RKO (cell line): ENCODE measurements around the gene NUMB.

Source experiments
- DNase-seq: peaks from one replicate; pipeline ENCODE4 v3.0.0-alpha.2; 2016; ENCODE audit warnings: low spot score

Gene NUMB

DNA sequence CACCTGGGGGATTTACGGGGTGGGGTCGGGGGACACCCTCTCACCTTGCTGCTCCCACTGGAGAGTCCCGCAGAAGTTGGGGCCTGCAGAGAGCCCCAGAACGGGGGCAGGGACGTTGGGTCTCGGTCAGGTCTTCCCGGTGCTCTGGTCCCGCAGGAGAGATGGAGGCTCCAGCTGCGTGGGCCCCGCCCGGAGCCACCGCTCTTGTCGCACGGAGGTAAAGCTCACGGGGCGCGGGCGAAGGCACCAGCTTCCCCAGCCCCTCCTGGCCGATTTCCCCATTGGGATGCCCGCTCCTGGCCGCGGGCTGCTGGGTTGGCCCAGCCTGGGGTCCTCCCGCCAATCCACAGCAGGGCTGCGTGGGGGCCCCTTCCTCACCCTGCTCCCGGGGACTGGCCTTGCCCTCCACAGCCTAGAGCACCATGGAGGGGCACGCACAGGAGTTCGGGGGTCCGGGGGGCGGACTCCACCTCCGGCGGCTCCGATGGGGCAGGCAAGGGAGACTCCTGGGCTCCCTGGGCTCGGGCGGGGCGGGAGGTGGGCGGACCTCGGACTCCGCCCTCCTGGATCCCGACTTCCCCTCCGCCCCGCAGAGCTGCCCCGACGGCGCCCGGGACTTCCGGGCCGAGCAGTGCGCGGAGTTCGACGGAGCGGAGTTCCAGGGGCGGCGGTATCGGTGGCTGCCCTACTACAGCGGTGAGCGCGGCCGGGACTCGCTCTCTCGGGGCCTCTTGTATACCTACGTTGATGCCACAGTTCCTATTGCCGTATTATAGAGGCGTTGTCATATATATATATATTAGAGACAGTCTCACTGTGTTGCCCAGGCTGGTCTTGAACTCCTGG, 212.6 kb downstream of the NUMB start:
- DNase-seq, result no peak

DNA sequence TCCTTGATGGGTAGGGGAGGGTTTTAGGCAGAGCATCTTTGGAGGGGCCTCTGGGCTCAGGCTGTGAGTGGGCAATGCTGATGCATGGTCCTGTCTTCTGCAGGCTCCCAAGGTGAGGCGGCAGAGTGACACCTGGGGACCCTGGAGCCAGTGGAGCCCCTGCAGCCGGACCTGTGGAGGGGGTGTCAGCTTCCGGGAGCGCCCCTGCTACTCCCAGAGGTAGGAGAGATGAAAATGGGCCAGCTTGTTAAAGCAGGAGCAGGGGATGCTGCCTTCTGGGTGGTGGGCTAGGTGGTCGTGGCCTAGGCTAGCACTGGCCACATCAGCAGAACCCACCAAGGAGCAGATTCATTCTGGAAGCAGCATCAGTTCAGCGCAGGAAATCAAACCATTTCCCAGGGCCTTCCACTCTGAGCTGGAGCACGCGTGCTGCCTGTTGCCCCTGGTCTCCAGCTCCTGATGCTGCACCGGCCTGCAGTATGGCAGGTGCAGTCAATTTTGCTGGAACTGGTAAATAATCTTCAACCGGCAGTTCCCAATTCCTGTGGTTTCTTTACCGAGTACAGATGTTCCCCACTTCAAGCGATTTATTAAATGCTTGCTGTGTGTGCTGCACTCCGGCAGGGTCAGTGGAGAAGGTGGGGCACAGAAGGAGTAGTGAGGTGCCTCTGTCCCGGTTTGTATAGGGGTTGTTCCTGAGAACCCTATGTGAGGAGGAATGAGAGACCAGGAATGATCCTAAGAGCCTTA, 213.6 kb downstream of the NUMB start:
- DNase-seq, result no peak

DNA sequence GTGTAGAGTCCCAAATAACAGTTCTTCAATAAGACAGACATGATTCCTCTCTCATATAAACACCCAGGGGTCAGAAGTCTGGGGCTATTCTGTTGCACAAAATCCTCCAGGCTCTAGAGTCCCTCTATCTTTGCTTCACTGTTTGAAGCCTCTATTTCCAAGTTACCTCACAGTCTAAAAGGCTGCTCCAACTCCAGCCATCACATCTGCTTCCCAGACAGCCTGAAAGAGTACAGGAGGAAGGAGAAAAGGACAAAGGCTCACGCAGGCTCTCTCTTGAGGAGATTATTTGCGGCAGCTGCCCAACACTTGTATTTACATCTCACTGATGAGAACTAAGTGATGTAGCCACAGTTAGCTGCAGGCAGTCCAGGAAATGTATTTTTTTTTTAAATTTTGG, 214.6 kb downstream of the NUMB start:
- no peak for DNase-seq

DNA sequence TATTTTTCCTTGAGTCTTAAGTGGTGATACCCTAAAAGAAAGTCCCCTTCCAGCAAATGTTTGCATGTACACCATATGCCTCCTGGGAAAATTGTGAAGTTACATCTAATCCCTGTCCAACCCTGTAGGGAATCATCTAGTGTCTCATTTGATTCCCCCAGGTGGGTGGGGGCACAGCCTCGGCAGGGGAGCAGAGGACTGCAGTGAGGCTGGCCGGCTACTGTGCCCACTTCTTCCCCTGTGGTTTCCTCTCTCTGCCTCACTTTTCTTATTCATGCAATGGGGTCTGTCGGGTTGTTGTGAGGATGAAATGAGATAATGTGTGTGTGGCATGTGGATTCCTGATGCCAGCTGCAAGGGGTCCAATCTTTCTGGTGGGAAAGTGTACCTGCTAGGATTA, 215.0 kb downstream of the NUMB start:
- no peak for DNase-seq

DNA sequence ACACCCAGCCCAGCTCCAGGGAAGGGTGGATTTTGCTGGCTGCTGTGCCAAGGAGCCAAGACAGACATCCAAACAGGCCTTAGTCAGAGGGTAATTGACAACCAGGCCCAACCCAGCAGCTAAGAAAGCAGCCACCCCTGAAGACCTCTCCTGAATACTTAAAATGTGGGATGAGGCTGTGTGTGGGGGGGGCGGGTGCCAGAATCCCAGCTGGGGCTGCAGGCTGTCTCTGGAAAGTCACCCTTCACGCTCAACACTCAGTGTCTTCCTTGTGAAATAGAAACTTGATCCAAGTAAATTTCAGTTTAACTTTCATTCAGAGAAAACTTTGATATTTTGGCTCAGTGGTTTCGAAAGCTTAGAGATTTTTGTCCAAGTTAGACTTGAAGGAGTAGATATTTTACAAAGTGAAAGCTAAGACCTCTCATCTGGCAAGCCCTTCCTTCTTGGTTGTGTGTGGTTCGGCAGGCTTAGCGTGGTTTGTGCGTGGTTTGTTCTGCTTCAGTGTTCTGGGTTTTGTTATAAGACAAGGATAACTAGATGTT, 215.9 kb downstream of the NUMB start:
- DNase-seq, result no peak

DNA sequence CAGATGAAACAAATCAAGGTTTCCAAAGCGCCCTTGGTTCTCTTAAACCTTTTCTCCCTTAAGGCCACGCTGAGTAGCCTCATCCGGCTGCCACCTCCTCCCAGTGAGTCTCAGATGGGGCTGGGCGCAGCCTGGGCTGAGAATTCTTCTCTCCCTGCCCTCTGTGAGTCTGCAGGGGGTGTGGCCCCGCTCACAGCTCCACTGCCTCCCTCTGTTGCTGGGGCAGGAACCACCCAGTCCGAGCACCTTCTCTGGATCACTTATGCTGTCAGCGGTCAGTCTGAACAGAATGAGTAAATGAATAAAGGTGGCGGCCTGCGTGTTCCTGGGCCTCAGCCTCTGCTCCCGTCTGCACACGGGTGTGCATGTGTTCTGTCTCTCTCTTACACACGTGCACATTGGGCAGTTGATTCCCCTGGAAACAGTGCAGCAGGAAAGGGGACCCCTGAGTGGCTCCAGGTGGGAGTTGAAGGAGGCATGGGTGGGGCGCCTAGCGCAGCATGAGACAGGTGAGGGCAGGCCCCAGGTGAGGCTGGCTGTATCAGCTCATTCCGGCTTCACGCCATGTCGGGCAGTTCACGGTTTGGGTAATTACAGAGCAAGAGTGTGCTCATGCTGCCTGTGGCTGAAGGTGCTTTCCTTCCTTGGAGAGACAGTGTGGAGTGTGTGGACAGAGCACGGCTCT, 216.7 kb downstream of the NUMB start:
- no peak for DNase-seq

DNA sequence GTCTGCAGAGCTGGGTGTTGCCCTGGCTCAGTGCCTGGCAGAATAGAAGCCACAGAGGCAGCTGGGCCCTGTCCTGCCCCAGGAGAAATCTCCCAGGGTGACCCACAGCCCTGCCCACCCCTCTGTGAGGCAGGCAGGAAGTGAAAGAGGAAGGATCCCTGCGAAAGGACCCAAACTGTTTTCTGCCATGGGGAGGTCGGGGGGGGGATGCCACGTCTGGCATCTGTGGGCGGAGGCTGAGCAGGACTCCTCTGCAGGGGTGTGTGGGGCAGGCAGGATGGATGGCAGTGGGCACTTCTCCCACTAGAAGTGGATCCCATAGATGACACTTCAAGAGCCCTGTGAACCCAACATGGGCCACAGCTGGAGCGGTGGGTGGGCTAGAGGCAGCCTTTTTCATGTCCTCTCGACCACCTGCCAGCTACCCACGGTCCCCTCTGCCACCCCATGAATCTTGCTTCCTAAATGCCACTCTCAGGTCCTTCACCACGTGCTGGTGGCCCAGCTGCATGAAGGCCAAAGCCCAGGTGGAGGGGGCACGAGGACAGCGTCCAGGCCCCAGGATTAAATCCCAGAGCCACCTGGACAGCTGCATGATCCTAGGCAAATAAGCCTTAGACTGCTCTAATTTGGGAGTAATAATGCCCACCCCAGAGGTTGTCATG, 217.4 kb downstream of the NUMB start:
- no peak for DNase-seq

DNA sequence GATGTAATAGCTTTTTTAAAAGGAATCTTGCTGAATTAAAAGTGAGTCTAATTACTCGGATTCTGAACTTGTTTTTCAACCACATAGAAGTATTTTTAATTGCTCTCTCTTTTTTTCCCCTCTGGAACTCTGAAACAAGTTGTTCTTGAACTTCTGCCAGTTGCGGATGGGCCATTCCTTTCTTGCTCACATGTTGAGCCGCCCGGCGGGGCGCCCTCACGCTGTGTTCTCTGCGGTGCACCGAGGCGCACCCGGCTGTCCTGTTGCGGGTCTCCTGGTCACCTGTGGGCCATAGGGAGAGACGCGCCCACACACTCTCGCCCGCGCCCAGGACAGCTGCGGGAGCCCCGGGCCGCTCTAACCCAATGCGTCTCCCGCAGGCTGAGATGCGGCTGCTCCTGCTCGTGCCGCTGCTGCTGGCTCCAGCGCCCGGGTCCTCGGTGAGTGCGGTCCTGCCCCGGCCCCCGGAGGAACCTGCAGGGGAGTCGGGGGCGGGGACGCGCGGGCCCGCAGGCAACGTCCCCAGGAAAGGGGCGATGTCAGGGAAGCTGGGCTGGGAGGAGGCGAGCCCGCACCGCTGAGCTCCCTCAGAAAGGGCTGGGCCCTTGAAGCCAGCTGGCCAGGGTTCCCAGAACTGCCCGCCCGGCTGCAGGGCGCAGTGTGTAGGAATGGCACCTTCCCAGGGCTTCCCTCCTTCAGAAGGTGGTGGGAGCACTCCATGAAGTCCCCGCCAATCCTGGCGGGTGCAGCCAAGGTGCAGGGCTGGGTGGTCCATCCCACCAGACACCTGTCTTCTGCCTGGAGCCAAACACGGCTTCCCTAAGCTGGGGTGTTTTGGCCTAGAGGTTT, 218.7 kb downstream of the NUMB start:
- no peak for DNase-seq

DNA sequence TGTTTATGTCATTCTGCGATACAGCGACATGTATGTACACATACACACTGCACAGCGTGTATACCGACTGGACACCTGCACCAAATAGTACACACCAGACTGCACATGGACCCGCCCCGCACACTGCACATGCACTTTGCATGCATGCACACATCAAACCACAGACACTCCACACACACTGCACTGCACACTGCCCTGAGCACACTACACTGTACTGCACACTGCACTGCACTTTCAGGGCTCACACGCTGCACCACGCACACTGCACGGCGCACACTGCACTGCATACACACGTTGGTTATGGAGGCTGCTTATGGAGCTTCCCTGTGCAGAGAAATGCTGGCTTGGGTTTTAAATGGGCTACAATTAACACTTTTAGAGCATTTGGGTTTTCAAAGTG, 219.4 kb downstream of the NUMB start:
- DNase-seq, result no peak

DNA sequence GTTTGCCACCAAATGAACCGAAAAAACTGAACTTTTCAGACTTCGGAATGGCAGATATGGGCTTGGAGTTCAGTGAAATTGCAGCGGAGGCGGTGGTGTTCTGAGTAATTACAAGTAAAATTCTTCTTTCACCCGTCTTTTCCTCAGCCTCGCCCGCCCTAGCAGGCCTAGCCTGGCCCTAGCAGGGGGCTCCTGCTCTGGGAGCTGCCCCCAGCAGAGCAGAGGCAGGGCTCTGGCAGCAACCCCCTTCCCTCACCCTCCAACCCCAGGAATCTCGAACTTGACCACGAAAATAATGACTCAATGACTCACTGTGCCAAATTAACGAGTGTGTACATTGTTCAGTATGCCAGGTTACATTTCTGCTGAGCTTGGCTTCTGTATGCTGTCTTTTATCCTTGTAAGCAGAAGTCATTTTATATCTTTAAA, 219.9 kb downstream of the NUMB start:
- peak; percentile 21 for DNase-seq

DNA sequence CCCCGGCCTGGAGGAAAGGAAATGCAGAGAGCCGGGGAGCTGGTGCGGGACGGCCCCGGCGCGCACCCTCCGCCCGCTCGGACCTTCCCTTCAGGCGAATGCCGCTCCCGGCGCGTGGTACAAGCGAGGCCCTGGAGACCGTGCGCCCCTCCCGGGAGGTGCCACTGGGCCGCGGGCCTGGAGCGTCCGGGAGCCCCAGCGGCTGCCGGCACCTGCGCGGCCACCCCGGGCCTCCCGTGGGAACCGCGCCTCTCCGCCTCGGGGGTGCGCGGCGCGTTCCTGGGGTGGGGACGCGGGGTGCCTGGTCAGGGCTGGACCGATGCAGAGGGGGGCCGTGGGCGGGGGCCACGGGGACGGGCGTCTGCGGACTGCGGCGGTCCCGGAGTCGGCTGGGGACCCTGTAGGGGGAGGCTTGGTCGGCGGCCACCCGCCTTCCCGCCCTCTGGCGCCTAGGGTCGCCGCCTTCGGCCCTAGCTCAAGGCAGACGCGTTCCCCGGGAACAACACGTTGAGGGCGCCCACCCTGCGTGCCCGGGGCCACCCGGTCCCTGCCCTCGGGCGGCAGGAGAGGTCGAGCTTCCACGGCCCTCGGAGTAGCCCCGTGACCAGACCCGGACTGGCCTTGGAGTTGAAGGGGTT, 220.4 kb downstream of the NUMB start:
- DNase-seq, result no peak

DNA sequence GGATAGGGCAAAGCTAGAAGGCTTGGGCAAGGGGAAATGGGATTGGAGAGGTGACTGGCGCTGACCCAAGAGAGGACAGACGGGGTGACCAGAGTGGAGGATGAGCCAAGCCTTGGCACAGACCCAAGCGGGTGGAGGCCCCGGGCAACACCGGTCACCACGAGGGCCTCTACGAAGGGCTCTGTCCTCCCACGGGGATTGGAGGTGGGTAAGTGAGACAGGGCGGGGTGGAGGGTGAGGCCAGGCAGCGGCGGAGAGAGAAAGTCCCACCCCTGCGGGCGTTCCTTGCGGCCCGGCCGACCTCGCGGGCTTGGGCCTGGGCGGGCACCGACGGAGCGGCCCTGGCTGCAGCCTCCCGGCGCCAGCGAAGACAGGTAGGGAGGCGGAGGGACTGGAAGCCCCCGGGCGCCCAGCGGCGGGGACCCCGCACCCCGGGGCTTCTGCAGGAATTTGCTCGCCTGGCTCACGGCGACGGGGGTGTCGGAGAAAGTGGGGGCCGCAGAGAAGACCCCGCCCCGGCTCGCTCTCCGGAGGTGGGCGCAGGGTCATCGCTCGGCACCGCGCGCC, 221.0 kb downstream of the NUMB start, which contains the start of gene PAPLN:
Gene PAPLN (plus strand): TSS at position 288 of the 567 bp plus-strand sequence. CDS start 2,273 bp downstream, outside the sequence.
- DNase-seq, result no peak

DNA sequence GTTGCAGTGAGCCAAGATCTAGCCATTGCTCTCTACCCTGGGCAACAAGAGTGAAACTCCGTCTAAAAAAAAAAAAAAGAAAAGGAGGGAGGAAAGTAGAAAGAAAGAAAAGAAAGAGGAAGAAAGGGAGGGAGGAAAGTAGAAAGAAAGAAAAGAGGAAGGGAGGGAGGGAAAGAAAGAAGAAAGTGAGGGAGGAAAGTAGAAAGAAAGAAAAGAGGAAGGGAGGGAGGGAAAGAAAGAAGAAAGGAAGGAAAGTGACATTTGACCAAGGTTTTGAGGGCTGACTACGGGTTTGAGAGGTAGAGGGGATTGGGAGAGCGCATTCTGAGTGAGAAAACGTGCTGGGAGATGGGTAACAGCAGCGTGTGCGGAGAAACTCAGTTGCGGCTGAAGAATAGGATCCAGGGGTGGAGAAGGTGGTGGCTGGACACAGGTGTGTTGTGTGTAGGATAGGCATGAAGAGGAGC, 221.6 kb downstream of the NUMB start:
- DNase-seq, result no peak

DNA sequence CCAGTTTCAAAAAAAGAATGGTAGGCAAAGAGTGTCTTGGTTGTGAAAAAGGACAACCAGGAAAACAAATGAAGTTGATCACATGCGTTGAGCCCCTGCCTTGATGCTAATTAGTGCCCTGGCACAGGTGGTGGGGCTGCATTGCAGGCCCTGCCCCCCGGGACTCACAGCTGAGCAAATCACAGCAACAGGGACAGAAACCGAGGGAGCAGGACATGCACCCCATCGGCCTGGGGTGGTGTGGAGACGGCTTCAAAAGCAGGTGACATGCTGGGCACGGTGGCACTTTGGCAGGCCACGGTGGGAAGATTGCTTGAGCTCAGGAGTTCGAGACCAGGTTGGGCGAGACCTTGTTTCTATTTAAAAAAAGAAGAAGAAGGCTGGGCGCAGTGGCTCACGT, 222.2 kb downstream of the NUMB start:
- DNase-seq, result no peak

DNA sequence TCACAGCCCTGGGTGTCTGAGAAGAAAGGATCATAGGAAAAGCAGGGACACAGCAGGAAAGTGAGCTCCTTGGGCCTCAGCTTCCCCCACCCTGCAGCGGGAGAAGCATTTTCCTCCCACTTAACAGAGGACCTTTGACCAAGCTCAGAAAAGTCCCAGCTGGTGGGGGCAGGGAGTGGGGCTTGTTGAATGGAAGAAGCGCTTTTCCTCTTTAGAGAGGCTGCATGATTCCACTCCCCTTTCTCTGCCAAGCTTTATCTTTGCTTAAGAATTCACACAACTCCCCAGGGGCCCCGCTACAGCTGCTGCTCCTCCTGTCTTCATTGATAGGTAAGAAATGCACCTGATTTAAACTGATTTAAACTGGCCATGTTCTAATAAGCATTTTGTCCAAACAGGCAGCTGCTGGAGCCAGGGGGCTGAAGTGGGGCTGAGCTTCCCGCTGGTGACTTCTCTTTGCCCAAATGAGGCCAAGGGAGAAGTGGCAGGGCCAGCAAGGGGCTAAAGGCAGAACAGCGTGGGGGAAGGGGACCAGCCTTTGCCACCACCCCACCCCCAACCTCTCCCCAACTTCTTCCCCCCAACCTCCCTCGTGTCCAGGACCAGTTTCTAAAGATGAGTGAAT, 222.7 kb downstream of the NUMB start:
- DNase-seq, result no peak

DNA sequence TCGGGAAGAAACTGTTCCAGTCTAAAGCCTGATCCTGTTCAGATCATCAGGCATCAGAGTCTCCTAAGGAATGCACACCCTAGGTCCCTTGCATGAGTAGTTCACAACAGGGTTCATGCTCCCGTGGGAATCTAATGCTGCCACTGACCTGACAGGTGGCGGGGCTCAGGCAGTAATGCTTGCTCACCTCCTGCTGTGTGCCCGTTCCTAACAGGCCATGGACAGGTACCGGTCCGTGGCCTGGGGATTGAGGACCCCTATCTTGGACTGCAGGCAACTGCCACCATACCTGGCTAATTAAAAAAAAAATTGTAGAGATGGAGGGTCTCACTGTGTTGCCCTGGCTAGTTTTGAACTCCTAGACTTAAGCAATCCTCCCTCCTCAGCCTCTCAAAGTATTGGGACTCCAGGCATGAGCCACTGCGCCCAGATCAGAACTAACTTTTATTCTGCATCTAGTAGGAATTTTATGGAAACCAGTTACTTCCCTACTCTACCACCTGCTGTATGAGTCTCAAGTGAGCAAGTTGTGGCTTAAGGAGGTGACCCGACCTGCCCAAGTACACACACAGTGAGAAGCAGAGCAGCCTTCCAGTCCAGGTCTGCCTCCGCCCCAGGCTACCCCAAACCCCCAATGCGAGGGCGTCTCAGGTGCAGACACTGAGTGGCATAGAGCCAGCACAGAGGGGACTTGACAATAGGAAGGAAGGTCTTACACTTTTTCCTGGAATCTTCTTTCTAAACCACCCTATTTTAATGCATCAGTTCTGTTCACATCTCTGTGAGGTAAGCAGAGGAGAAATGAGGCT, 223.6 kb downstream of the NUMB start:
- no peak for DNase-seq

DNA sequence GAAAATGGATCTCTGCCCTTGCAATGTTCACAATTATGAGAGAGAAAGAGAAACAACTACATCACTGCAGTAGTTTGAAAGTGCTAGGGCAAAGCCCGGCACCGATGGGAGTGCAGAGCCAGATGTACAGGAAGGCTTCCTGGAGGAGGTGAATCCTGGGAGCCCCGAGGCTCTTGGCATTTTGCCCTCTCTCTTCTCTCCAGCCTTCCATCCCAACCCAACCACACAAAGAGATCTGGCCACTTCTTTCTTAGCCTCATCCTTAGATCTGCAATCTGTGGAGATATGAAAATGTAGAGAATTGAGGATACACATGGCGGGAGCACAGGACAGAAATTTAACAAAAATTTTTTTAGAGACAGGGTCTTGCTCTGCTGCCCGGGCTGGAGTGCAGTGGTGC, 224.3 kb downstream of the NUMB start:
- no peak for DNase-seq

DNA sequence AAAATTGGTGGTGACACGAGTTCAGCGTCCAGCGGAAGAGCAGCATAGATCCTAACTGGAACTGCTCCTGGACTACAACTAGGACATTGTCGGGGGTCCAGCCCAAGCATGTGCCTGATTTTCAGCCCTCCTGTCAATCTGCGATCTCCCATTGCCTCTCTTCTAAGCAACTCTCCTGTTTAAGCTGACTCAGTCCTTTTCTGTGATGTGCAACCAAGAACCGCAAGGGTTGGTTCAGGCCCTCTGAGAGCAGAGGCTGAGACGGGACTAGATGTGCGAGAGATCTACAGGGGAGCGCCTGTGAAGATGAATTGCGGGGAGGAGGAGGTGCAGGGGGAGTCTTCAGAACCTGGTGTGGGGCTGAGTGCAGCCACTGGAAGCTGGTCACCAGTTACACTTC, 224.8 kb downstream of the NUMB start:
- no peak for DNase-seq

DNA sequence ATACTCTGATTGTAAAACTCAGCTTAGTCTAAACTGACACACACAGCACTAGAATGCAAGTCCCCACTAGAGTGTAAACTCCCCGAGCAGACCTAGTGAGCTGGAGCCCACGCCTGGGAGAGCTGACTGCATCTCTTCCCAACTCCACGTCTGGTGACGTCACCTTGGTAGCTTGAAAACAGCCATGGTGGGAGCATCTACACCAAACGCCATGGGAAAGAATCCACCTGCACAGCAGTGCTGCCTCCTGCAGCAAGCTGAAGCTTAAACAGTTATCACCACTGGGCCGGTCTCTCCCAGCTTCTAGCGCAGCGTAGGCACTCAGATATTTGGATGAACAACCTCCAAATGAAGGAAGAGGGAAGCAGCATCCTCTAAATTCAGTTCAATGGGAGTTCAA, 225.4 kb downstream of the NUMB start:
- DNase-seq, result no peak
